GM12878 (cell line): ENCODE results near the gene LIN28B. TPM values are rescaled to one million over a fixed set of nuclear protein-coding genes. Genes with fewer than 3 reads are reported as not detected.

Source experiments
- ATAC-seq: fragments of 200-7000 bp; cut with Tn5 transposase; 3 replicates; pipeline ENCODE4 v1.9.1; 2020; ENCODE audit warnings: mild to moderate bottlenecking, moderate library complexity
- BruUV-seq: library from RNA; stranded (reverse); fragments of 400-500 nt; replicated peaks from 2 replicates; lab custom pipeline; 2021; lab: Mats Ljungman, UMichigan
- CTCF ChIA-PET: fragments of 300-600 bp; sonication (Branson Sonifier 250); formaldehyde crosslinking; extraction: SDS; loops from one replicate; lab custom pipeline; 2021; ENCODE audit warnings: inconsistent platforms; lab: Yijun Ruan, JAX
- POLR2A ChIA-PET: fragments of 350-600 bp; formaldehyde crosslinking; extraction: SDS; loops from one replicate; lab custom pipeline; 2021; ENCODE audit warnings: inconsistent platforms; lab: Charles Lee
- RAD21 ChIA-PET: fragments of 300-600 bp; sonication (Branson Sonifier 250); formaldehyde crosslinking; loops from one replicate; lab custom pipeline; 2023; ENCODE audit warnings: antibody characterized with exemption; ENCODE audit not compliant: unreplicated experiment; lab: Charles Lee
- SMC1A ChIA-PET: fragments of 300-600 bp; sonication (Branson Sonifier 250); formaldehyde crosslinking; loops from one replicate; lab custom pipeline; 2023; ENCODE audit not compliant: unreplicated experiment, uncharacterized antibody; lab: Charles Lee
- DNase-seq: peaks from one replicate; pipeline ENCODE4 v3.0.0-alpha.2; 2011; ENCODE audit warnings: low read depth, low spot score
- FAIRE-seq: peaks from 3 replicates; lab custom pipeline; 2011; peaks lifted over from hg19 to GRCh38; lab: Jason Lieb, UNC
- H2AFZ ChIP-seq: 2 replicates; pipeline ENCODE4 v1.6.0; 2011; ENCODE audit warnings: low read depth, low read length, control low read depth; ENCODE audit not compliant: control insufficient read depth
- H3K27ac ChIP-seq: 2 replicates; pipeline ENCODE4 v1.5.1; 2011; ENCODE audit warnings: control low read depth; ENCODE audit not compliant: control insufficient read depth, insufficient read depth
- H3K27me3 ChIP-seq, 2 experiments: replicated peaks in 1 of 2; 2 replicates each; pipeline versions ENCODE4 v1.6.0 to v1.6.1; 2011; ENCODE audit warnings: low read length in 1 of 2; ENCODE audit not compliant: control insufficient read depth in 2 of 2, insufficient read depth in 2 of 2
- H3K36me3 ChIP-seq, 2 experiments: 2 replicates each; pipeline ENCODE4 v1.5.1; 2011; ENCODE audit warnings: low read length in 1 of 2; ENCODE audit not compliant: control insufficient read depth in 2 of 2, insufficient read depth in 2 of 2
- H3K4me1 ChIP-seq: 2 replicates; pipeline ENCODE4 v1.6.1; 2011; ENCODE audit warnings: mild to moderate bottlenecking, low read length, moderate library complexity, mixed read lengths; ENCODE audit not compliant: control insufficient read depth, insufficient read depth
- H3K4me2 ChIP-seq: 2 replicates; pipeline ENCODE4 v1.6.0; 2011; ENCODE audit warnings: control low read depth; ENCODE audit not compliant: control insufficient read depth, insufficient read depth
- H3K4me3 ChIP-seq: fragments of 200-600 bp; sonication (generic); 2 replicates; pipeline ENCODE4 v1.5.1; 2016
- H3K79me2 ChIP-seq: 2 replicates; pipeline ENCODE4 v1.6.0; 2011; ENCODE audit warnings: low read length; ENCODE audit not compliant: control insufficient read depth, insufficient read depth
- H3K9ac ChIP-seq: 2 replicates; pipeline ENCODE4 v1.8.0; 2011; ENCODE audit warnings: low read length, control low read depth, mixed read lengths; ENCODE audit not compliant: control insufficient read depth, insufficient read depth
- H3K9me3 ChIP-seq: replicated peaks from 3 replicates; pipeline ENCODE4 v1.5.1; 2011; ENCODE audit warnings: mild to moderate bottlenecking, low read length; ENCODE audit not compliant: control insufficient read depth, insufficient read depth
- H4K20me1 ChIP-seq: 2 replicates; pipeline ENCODE4 v1.6.0; 2011; ENCODE audit not compliant: control insufficient read depth, insufficient read depth
- FOS ChIP-seq: IDR thresholded peaks from 3 replicates; pipeline ENCODE4 v1.6.1; 2011; ENCODE audit warnings: borderline replicate concordance; ENCODE audit not compliant: insufficient read length; ENCODE audit errors: extremely low read depth
- KAT2A ChIP-seq: conservative IDR thresholded peaks from 2 replicates; pipeline ENCODE4 v1.6.1; 2011; ENCODE audit warnings: low read depth, low read length; ENCODE audit not compliant: control insufficient read depth
- MXI1 ChIP-seq: fragments of 150-350 bp; IDR thresholded peaks from 2 replicates; pipeline ENCODE4 v1.6.1; 2011; ENCODE audit warnings: low read depth, mild to moderate bottlenecking, inconsistent platforms, low read length, improper control_type of control experiment
- SMAD5 ChIP-seq: IDR thresholded peaks from 2 replicates; pipeline ENCODE4 v1.6.1; 2016; ENCODE audit warnings: antibody characterized with exemption, low read depth
- SUPT20H ChIP-seq: IDR thresholded peaks from 2 replicates; pipeline ENCODE4 v1.6.1; 2011; ENCODE audit warnings: low read depth, mild to moderate bottlenecking, low read length, moderate library complexity, borderline replicate concordance; ENCODE audit not compliant: control insufficient read depth
- ZNF384 ChIP-seq: IDR thresholded peaks from 2 replicates; pipeline ENCODE4 v1.6.1; 2012; ENCODE audit warnings: low read depth, mild to moderate bottlenecking, low read length, improper control_type of control experiment, borderline replicate concordance
- WGBS: methylation state at CpG from one replicate; pipeline ENCODE4 v1.1.6; 2016; ENCODE audit warnings: low lambda C conversion rate; ENCODE audit not compliant: insufficient replicate concordance, insufficient coverage; ENCODE audit errors: missing lambda C conversion rate; 5-methylcytosine and 5-hydroxymethylcytosine counted together
- in situ Hi-C: fragments of 300-500 bp; cut with MboI; formaldehyde crosslinking; loops from 9 replicates; pipeline ENCODE4 v1.14.3; 2018; ENCODE audit warnings: mixed read lengths
- intact Hi-C: fragments of 100-400 bp; cut with micrococcal nuclease; formaldehyde crosslinking; loops from one replicate; pipeline ENCODE4 v1.14.2; 2022; ENCODE audit not compliant: unreplicated experiment
- polyA plus RNA-seq, 11 experiments: library from polyadenylated mRNA; depleted of rRNA in 4 of 11; unstranded in 6 of 11; stranded (reverse) in 5 of 11; fragments of >200 nt; fragmentation: Nextera tagmentation in 4 of 11; fragmentation: Illumina TruSeq in 1 of 11; extraction: Ambion mirVana in 4 of 11; extraction: Trizol in 1 of 11; gene quantifications; 1 replicate in 1 of 11; 2 replicates in 10 of 11; pipeline versions ENCODE4 v1.2.1 to v1.2.3, GENCODE V29; 2011 to 2016; ENCODE audit warnings: inconsistent platforms in 2 of 11, missing spikeins in 2 of 11, low read depth in 1 of 11
- total RNA-seq, 4 experiments: library from RNA; depleted of rRNA in 3 of 4; stranded (reverse); fragments of >200 nt in 3 of 4; fragmentation: Illumina TruSeq in 1 of 4; extraction: Trizol in 1 of 4; gene quantifications; 2 replicates each; pipeline versions ENCODE4 v1.2.1 to v1.2.3, GENCODE V29; 2013 to 2021
- TF ChIP-seq, protein P1 (sequence below): fragments of 450-650 bp; IDR thresholded peaks from 2 replicates; pipeline ENCODE4 v1.6.1; 2018; ENCODE audit warnings: borderline replicate concordance, mild to moderate bottlenecking; ENCODE audit not compliant: partially characterized antibody
- TF ChIP-seq, protein P2 (sequence below): fragments of 450-650 bp; IDR thresholded peaks from 2 replicates; pipeline ENCODE4 v1.6.1; 2017; ENCODE audit warnings: mild to moderate bottlenecking, moderate library complexity
- TF ChIP-seq, protein P3 (sequence below): IDR thresholded peaks from 2 replicates; pipeline ENCODE4 v1.6.1; 2012; ENCODE audit warnings: low read depth, low read length, improper control_type of control experiment

LIN28B gene
- total and polyA plus RNA-seq, 10 of the 15 experiments (the other 5 are each of a cell fraction or from before 2014, with no cell fraction given): 0.01 to 2.4 (median 0.09) TPM; not detected in 6

DNA sequence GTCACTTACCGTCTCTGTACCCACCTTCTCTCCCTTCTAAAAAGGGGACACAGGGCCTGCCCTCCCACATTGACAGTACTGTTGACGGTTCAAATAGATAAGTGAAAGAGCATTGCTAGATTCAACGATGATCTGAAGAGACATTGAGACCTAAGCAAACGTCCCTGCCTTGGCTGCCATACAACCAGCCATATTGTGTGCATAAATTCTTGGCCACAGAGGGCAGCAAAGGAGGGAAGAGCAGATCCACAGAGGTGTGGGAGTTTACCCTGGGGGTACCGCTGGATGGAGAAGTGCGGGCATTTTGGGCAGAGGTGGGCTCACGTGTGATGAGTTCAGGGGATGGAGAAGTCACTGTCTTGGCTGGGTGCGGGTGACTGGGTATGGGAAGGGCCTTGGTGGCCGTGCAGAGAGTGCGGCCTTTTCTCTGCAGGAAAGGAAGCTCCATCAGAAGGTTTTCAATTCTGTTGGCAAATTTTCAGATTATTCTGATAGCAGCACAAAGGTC, 137.3 kb downstream of the LIN28B start:
- Histone ChIP-seq H3K9me3 (no peaks in the 10 kb centered on the region), H3K27me3 (no peaks in the 10 kb centered on the region; a peak in 1 of 4 replicates), H3K9ac (no peak overlapping the region), H2AFZ (no peak overlapping the region), H3K4me1 (no peaks in the 10 kb centered on the region), H3K4me2 (no peak overlapping the region), H3K79me2 (no peaks in the 10 kb centered on the region), H4K20me1 (no peaks in the 10 kb centered on the region), H3K27ac (no peak overlapping the region), H3K4me3 (no peak overlapping the region), H3K36me3 (no peaks in the 10 kb centered on the region)
- no peak for FAIRE-seq
- CTCF ChIA-PET: interaction anchor here (1.1 to 1.9 kb wide), 2 partner anchors 17 to 52 kb away, joined by 3 to 7 read pairs; no protein-coding TSS in a partner anchor
- in situ Hi-C loops: loop anchor here (25.0 kb wide), 1 partner anchor 1193 kb away; no protein-coding TSS in a partner anchor
- POLR2A ChIA-PET: no interaction called here
- intact Hi-C loops: no loop called here
- WGBS: 69% methylated on average over 10 of the region's 10 CpGs
- RAD21 ChIA-PET: interaction anchor here (0.6 kb wide), 1 partner anchor 146 kb away, joined by 3 read pairs; no protein-coding TSS in a partner anchor
- ATAC-seq: 0 out of 3 replicates have a peak, but pooled peaks have one; percentile 31
- TF ChIP-seq ZNF384 (no peak), SMAD5 (no peak)
- TF ChIP-seq, protein P1, sequence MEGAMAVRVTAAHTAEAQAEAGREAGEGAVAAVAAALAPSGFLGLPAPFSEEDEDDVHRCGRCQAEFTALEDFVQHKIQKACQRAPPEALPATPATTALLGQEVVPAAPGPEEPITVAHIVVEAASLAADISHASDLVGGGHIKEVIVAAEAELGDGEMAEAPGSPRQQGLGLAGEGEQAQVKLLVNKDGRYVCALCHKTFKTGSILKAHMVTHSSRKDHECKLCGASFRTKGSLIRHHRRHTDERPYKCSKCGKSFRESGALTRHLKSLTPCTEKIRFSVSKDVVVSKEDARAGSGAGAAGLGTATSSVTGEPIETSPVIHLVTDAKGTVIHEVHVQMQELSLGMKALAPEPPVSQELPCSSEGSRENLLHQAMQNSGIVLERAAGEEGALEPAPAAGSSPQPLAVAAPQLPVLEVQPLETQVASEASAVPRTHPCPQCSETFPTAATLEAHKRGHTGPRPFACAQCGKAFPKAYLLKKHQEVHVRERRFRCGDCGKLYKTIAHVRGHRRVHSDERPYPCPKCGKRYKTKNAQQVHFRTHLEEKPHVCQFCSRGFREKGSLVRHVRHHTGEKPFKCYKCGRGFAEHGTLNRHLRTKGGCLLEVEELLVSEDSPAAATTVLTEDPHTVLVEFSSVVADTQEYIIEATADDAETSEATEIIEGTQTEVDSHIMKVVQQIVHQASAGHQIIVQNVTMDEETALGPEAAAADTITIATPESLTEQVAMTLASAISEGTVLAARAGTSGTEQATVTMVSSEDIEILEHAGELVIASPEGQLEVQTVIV: no peak
- SMC1A ChIA-PET: no interaction called here
- BruUV-seq: no TSS peak
- no peak for DNase-seq

DNA sequence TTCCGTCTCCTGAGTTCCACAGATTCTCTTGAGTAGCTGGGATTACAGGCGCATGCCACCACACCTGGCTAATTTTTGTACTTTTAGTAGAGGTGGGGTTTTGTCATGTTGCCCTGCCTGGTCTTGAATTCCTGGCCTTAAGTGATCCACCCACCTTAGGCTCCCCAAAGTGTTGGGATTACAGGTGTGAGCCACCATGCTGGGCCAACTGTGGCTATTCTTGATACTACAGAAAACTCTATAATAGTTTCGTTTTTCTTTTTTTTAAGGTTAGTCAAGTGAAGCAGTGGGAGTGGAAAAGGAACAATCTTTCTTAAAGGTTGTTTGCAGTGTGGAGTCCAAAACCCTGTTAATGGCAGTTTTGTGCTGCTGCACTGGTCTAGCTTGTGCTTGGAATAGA, 138.2 kb downstream of the LIN28B start:
- no peak overlapping the region for H3K4me2 ChIP-seq
- POLR2A ChIA-PET: no interaction called here
- 17% methylated on average over 3 of the region's 3 CpGs for WGBS
- no peaks in the 10 kb centered on the region for H3K79me2 ChIP-seq
- DNase-seq: no peak
- H3K4me1 ChIP-seq: no peaks in the 10 kb centered on the region
- CTCF ChIA-PET: interaction anchor here (0.6 to 1.9 kb wide), 3 partner anchors 18 to 273 kb away, joined by 3 to 7 read pairs (median 3); no protein-coding TSS in a partner anchor
- no peak for ATAC-seq
- H3K27ac ChIP-seq: no peak overlapping the region
- RAD21 ChIA-PET: no interaction called here
- FAIRE-seq: no peak
- H3K9me3 ChIP-seq: no peaks in the 10 kb centered on the region
- H3K27me3 ChIP-seq: no peaks in the 10 kb centered on the region; a peak in 1 of 4 replicates
- intact Hi-C loops (no loop called here), in situ Hi-C loops (loop anchor here (25.0 kb wide), 1 partner anchor 1192 kb away; no protein-coding TSS in a partner anchor)
- H3K9ac ChIP-seq: no peak overlapping the region
- H4K20me1 ChIP-seq: no peaks in the 10 kb centered on the region
- no peak overlapping the region for H2AFZ ChIP-seq
- BruUV-seq: no TSS peak
- SMC1A ChIA-PET: no interaction called here
- no peaks in the 10 kb centered on the region for H3K36me3 ChIP-seq
- H3K4me3 ChIP-seq: no peak overlapping the region
- TF ChIP-seq, protein P2, sequence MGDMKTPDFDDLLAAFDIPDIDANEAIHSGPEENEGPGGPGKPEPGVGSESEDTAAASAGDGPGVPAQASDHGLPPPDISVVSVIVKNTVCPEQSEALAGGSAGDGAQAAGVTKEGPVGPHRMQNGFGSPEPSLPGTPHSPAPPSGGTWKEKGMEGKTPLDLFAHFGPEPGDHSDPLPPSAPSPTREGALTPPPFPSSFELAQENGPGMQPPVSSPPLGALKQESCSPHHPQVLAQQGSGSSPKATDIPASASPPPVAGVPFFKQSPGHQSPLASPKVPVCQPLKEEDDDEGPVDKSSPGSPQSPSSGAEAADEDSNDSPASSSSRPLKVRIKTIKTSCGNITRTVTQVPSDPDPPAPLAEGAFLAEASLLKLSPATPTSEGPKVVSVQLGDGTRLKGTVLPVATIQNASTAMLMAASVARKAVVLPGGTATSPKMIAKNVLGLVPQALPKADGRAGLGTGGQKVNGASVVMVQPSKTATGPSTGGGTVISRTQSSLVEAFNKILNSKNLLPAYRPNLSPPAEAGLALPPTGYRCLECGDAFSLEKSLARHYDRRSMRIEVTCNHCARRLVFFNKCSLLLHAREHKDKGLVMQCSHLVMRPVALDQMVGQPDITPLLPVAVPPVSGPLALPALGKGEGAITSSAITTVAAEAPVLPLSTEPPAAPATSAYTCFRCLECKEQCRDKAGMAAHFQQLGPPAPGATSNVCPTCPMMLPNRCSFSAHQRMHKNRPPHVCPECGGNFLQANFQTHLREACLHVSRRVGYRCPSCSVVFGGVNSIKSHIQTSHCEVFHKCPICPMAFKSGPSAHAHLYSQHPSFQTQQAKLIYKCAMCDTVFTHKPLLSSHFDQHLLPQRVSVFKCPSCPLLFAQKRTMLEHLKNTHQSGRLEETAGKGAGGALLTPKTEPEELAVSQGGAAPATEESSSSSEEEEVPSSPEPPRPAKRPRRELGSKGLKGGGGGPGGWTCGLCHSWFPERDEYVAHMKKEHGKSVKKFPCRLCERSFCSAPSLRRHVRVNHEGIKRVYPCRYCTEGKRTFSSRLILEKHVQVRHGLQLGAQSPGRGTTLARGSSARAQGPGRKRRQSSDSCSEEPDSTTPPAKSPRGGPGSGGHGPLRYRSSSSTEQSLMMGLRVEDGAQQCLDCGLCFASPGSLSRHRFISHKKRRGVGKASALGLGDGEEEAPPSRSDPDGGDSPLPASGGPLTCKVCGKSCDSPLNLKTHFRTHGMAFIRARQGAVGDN: no peak
- TF ChIP-seq MXI1 (no peak), FOS (no peak), SUPT20H (no peak), KAT2A (no peak)
- TF ChIP-seq, protein P3, sequence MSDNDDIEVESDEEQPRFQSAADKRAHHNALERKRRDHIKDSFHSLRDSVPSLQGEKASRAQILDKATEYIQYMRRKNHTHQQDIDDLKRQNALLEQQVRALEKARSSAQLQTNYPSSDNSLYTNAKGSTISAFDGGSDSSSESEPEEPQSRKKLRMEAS: no peak
